Measurements from ENCODE around the gene C20orf144.
"Not testable (repeated sequence)": the region's sequence is repeated elsewhere in the genome, so short reads cannot be mapped to it uniquely, and the experiment has no call there.

The C20orf144 gene

DNA sequence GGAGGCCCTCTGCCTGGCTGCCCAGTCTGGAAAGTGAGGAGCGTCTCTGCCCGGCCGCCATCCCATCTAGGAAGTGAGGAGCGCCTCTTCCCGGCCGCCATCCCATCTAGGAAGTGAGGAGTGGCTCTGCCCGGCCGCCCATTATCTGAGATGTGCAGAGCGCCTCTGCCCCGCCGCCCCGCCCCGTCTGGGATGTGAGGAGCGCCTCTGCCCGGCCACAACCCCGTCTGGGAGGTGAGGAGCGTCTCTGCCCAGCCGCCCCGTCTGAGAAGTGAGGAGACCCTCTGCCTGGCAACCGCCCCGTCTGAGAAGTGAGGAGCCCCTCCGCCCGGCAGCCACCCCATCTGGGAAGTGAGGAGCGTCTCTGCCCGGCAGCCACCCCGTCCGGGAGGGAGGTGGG lies 36.8 kb downstream of the C20orf144 start:
- FAIRE-seq = not testable (repeated sequence)

DNA sequence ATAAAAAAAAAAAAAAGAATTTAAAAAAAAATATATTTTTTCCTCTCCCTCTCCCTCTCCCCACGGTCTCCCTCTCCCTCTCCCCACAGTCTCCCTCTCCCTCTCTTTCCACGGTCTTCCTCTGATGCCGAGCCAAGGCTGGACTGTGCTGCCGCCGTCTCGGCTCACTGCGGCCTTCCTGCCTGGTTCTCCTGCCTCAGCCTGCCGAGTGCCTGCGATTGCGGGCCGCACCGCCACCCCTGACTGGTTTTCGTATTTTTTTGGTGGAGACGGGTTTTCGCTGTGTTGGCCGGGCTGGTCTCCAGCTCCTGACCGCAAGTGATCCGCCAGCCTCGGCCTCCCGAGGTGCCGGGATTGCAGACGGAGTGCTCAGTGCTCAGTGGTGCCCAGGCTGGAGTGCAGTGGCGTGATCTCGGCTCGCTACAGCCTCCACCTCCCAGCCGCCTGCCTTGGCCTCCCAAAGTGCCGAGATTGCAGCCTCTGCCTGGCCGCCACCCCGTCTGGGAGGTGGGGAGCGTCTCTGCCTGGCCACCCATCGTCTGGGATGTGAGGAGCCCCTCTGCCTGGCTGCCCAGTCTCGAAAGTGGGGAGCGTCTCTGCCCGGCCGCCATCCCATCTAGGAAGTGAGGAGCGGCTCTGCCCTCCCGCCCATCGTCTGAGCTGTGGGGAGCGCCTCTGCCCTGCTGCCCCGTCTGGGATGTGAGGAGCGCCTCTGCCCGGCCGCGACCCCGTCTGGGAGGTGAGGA lies 38.7 kb downstream of the C20orf144 start:
- not testable (repeated sequence) for FAIRE-seq

DNA sequence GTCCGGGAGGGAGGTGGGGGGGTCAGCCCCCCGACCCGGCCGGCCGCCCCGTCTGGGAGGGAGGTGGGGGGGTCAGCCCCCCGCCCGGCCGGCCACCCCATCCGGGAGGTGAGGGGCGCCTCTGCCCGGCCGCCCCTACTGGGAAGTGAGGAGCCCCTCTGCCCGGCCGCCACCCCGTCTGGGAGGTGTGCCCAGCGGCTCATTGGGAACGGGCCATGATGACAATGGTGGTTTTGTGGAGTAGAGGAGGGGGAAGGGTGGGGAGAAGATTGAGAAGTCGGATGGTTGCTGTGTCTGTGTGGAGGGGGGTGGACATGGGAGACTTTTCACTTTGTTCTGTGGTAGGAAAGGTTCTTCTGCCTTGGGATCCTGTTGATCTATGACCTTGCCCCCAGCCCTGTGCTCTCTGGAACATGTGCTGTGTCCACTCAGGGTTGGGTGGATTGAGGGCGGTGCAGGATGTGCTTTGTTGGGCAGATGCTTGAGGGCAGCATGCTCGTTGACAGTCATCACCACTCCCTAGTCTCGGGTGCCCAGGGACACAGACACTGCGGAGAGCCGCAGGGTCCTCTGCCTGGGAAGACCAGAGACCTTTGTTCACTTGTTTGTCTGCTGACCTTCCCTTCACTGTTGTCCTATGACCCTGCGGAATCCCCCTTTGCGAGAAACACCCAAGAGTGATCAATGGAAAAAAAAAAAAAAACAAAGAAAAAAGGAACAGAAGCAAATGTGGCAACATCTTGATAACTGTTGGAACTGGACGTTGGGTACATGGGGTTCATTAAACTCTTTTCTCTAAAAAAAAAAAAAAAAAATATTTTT lies 39.7 kb downstream of the C20orf144 start:
- no peak for FAIRE-seq

GRCh38 chr20:33702861-33703260 lies 40.7 kb downstream of the C20orf144 start:
- FAIRE-seq = no peak

GRCh38 chr20:33703498-33704137 lies 41.5 kb downstream of the C20orf144 start:
- no peak for FAIRE-seq

GRCh38 chr20:33704197-33704924 lies 42.2 kb downstream of the C20orf144 start:
- no peak for FAIRE-seq

DNA sequence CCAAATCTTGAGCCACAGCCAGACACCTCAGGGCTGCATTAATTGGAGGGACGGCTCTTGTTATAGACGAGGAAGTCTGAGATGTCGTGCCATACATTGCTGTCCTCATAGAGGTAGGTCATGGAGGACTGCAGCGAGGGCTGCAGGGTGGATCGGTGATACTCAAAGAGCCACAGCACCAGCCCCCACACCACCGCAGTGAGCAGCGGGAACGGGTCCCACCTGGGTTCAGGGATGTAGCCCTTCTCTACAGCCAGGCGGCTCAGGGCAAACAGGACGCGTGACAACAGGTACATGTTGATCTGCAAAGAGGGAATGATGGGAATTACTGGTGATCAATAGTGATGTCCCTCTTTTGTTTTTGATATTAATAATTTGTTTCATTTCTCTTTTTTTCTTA lies 45.5 kb downstream of the C20orf144 start:
- FAIRE-seq = no peak

- FAIRE-seq = no peak
Observed at GRCh38 chr20:33709398-33709797, 47.3 kb downstream of the C20orf144 start.

- FAIRE-seq = no peak
Observed at GRCh38 chr20:33709905-33710541, 47.9 kb downstream of the C20orf144 start.

DNA sequence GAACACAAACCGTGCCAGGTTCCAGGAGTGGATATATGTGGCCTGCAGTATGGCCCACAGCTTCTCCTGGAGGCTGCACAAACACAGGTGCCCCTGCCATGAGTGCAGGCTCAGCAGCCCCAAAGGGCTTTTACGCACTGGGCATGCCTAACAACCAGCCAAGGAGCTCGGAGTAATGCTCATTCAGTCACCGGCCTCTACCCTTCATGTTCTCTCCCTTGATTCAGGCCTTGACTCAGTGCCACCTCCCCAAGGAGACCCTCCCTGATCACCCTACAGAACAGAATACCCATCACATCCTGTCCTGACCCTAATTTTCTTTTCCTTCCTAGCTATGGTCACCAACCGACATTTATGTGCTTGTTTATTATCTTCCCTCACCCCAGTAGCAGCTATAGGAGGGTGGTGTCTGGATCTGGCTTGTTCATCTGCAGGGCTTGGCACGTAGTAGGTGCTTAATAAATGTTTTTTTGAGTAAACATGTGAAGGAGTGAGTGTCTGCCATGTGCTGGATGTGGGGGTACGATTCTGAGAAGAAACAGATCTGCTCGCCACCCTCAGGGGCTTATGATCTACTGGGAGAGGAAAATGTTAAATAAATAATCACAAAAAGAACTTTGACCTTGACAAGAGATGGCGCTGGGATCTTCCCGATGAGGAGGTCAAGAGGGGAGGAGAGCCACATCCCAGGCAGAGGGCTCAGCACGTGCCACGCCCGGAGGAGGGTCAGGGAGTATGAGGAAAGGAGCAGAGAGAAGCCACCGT lies 48.7 kb downstream of the C20orf144 start:
- FAIRE-seq = no peak

DNA sequence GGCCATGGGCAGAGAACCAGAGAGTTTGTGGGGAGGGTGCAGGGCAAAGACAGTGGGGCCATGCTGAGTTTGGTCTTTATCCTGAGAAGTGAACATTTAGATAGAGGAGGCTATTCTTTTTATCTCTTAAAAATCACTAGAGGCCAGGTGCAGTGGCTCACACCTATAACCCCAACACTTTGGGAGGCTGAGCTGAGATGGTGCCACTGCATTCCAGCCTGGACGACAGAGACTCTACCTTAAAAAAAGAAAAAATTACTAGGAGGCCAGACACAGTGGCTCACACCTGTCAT lies 49.3 kb downstream of the C20orf144 start:
- no peak for FAIRE-seq

All from G401.6 (cell line).